T follicular helper cell (primary cell): ENCODE data around the gene PABPN1L.
A peak's percentile ranks its signal among the peaks of the same experiment; 100 is the strongest.

Source experiments
- DNase-seq: peaks from one replicate; pipeline ENCODE4 v3.0.0-alpha.2; 2020; ENCODE audit warnings: low read depth

Gene PABPN1L

GRCh38 chr16:88868974-88869672 lies 2.7 kb upstream of the PABPN1L start:
- no peak for DNase-seq

- no peak for DNase-seq
Observed at GRCh38 chr16:88867581-88868246, 1.3 kb upstream of the PABPN1L start.

GRCh38 chr16:88865742-88866141 lies 718 bp downstream of the PABPN1L start:
- DNase-seq, result no peak

- no peak for DNase-seq
Observed at GRCh38 chr16:88865310-88865709, 1.1 kb downstream of the PABPN1L start.

GRCh38 chr16:88864521-88864920 lies 1.9 kb downstream of the PABPN1L start:
- no peak for DNase-seq

- DNase-seq, result no peak
Observed at GRCh38 chr16:88864099-88864498, 2.4 kb downstream of the PABPN1L start.

- DNase-seq, result no peak
Observed at GRCh38 chr16:88863426-88863825, 3.0 kb downstream of the PABPN1L start.

- no peak for DNase-seq
Observed at GRCh38 chr16:88862968-88863367, 3.5 kb downstream of the PABPN1L start.

GRCh38 chr16:88861359-88861758 lies 5.1 kb downstream of the PABPN1L start:
- no peak for DNase-seq

- no peak for DNase-seq
Observed at GRCh38 chr16:88859381-88860091, 6.9 kb downstream of the PABPN1L start.

GRCh38 chr16:88857728-88858339 lies 8.6 kb downstream of the PABPN1L start:
- peak; percentile 61 for DNase-seq

- peak; percentile 98 for DNase-seq
Observed at GRCh38 chr16:88856828-88857727, 9.4 kb downstream of the PABPN1L start, which contains the start of the genes GALNS and TRAPPC2L. TSS of gene GALNS (minus strand) at chr16:88856947. CDS start at chr16:88856877, 70 bp downstream. TSS of gene TRAPPC2L (plus strand) at chr16:88857127. CDS start at chr16:88857151, 24 bp downstream.

GRCh38 chr16:88856122-88856827 lies 10.2 kb downstream of the PABPN1L start:
- DNase-seq, result peak; percentile 14

- DNase-seq, result no peak
Observed at GRCh38 chr16:88855736-88856121, 10.7 kb downstream of the PABPN1L start.

GRCh38 chr16:88855176-88855575 lies 11.3 kb downstream of the PABPN1L start:
- DNase-seq, result no peak

GRCh38 chr16:88854306-88855111 lies 12.0 kb downstream of the PABPN1L start:
- no peak for DNase-seq

- DNase-seq, result no peak
Observed at GRCh38 chr16:88853325-88853941, 13.0 kb downstream of the PABPN1L start.

GRCh38 chr16:88851616-88852015 lies 14.8 kb downstream of the PABPN1L start:
- DNase-seq, result no peak

- no peak for DNase-seq
Observed at GRCh38 chr16:88850531-88851199, 15.8 kb downstream of the PABPN1L start.
